Transverse colon (tissue), 4 donors: ENCODE data around the gene GPC6. TPM values are rescaled to one million over a fixed set of nuclear protein-coding genes. Genes with fewer than 3 reads are reported as not detected.

Experiments used
- DNase-seq: peaks from one replicate; pipeline ENCODE4 v3.0.0-alpha.2; 2019
- H3K27ac ChIP-seq, 4 donors: fragments of 200-600 bp; sonication (generic); 2 replicates each; pipeline ENCODE4 v1.5.1; 2016 to 2018; ENCODE audit warnings: inconsistent platforms in 4 of 4
- H3K27me3 ChIP-seq: fragments of 200-600 bp; sonication (generic); 2 replicates; pipeline ENCODE4 v1.5.1; 2017; ENCODE audit warnings: inconsistent platforms
- H3K36me3 ChIP-seq, 4 donors: fragments of 200-600 bp; sonication (generic); 2 replicates each; pipeline ENCODE4 v1.5.1; 2017 to 2019; ENCODE audit warnings: inconsistent platforms in 4 of 4
- H3K4me1 ChIP-seq, 4 donors: fragments of 200-600 bp; sonication (generic); 2 replicates each; pipeline ENCODE4 v1.5.1; 2017 to 2020; ENCODE audit warnings: inconsistent platforms in 4 of 4
- H3K4me3 ChIP-seq, 4 donors: fragments of 200-600 bp; sonication (generic); 1 replicate in 1 of 4; 2 replicates in 3 of 4; pipeline versions ENCODE4 v1.5.1 to v1.6.1; 2017 to 2019; ENCODE audit warnings: inconsistent platforms in 4 of 4
- H3K9me3 ChIP-seq, 2 donors: fragments of 200-600 bp; sonication (generic); 2 replicates each; pipeline ENCODE4 v1.5.1; 2017 to 2019; ENCODE audit warnings: inconsistent platforms in 2 of 2
- EP300 ChIP-seq: sonication (generic); formaldehyde crosslinking; IDR thresholded peaks from one replicate; pipeline ENCODE4 v1.6.1; 2017; ENCODE audit warnings: antibody characterized with exemption, low read depth
- POLR2A ChIP-seq: fragments of 450-650 bp; IDR thresholded peaks from one replicate; pipeline ENCODE4 v1.6.1; 2016; ENCODE audit warnings: antibody characterized with exemption, mild to moderate bottlenecking, moderate library complexity
- POLR2AphosphoS5 ChIP-seq, 3 donors: sonication (generic); formaldehyde crosslinking; IDR thresholded peaks; one replicate each; pipeline ENCODE4 v1.6.1; 2016; ENCODE audit warnings: antibody characterized with exemption in 3 of 3
- WGBS, 2 donors: methylation state at CpG; one replicate each; pipeline ENCODE4 v1.1.5; 2018; ENCODE audit warnings: low coverage in 1 of 2; 5-methylcytosine and 5-hydroxymethylcytosine counted together
- in situ Hi-C, 4 donors: fragments of 200-750 bp; cut with MboI; loops; one replicate each; pipeline versions ENCODE4 v1.15.0 to v1.15.1; 2017; ENCODE audit warnings: low sequenced_read_pairs in 3 of 4, low pct_ligation_motif_present in 1 of 4, low pct_unique_long_range_greater_than_20kb in 1 of 4
- intact Hi-C: fragments of 100-400 bp; cut with DNase I; formaldehyde crosslinking; loops from one replicate; pipeline ENCODE4 v1.15.1; 2023; ENCODE audit warnings: low total_unique reads
- total RNA-seq, 4 donors: library from RNA; depleted of rRNA; stranded (reverse); fragments of >200 nt; gene quantifications; one replicate each; pipeline ENCODE4 v1.1.0, GENCODE V29; 2016
- TF ChIP-seq, protein P1 (sequence below), 5 experiments: fragments of 200-600 bp in 3 of 5; fragments of 450-650 bp in 2 of 5; sonication (generic) in 3 of 5; IDR thresholded peaks; 1 replicate in 2 of 5; 2 replicates in 3 of 5; pipeline ENCODE4 v1.5.1; 2016 to 2017; ENCODE audit warnings: antibody characterized with exemption in 5 of 5, inconsistent platforms in 3 of 5, mild to moderate bottlenecking in 2 of 5, moderate library complexity in 1 of 5

GPC6 gene
- total RNA-seq, 4 donors from 2014 or later = 0.75 to 5.7 (median 4.0) TPM

- intact Hi-C loops = no loop called here
- DNase-seq = no peak
- Histone ChIP-seq H3K27ac (no peak overlapping the region), H3K4me3 (no peak overlapping the region), H3K9me3 (no peaks in the 10 kb centered on the region), H3K27me3 (no peaks in the 10 kb centered on the region), H3K4me1 (no peaks in the 10 kb centered on the region), H3K36me3 (no peaks in the 10 kb centered on the region)
- TF ChIP-seq POLR2AphosphoS5 (IDR thresholded peaks at IDR 0.05) (no peak), EP300 (no peak), POLR2A (no peak)
- TF ChIP-seq, protein P1, sequence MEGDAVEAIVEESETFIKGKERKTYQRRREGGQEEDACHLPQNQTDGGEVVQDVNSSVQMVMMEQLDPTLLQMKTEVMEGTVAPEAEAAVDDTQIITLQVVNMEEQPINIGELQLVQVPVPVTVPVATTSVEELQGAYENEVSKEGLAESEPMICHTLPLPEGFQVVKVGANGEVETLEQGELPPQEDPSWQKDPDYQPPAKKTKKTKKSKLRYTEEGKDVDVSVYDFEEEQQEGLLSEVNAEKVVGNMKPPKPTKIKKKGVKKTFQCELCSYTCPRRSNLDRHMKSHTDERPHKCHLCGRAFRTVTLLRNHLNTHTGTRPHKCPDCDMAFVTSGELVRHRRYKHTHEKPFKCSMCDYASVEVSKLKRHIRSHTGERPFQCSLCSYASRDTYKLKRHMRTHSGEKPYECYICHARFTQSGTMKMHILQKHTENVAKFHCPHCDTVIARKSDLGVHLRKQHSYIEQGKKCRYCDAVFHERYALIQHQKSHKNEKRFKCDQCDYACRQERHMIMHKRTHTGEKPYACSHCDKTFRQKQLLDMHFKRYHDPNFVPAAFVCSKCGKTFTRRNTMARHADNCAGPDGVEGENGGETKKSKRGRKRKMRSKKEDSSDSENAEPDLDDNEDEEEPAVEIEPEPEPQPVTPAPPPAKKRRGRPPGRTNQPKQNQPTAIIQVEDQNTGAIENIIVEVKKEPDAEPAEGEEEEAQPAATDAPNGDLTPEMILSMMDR (IDR thresholded peaks at IDR 0.05) = no peak
- in situ Hi-C loops = no loop called here
- 57 to 66% methylated on average over 4 of the region's 4 CpGs for WGBS, 2 donors
Measured at GRCh38 chr13:93786846-93787489, 560.4 kb downstream of the GPC6 start.

- 56 to 80% methylated on average over 1 to 2 of the region's 2 CpGs for WGBS, 2 donors
- TF ChIP-seq POLR2AphosphoS5 (IDR thresholded peaks at IDR 0.05) (no peak), EP300 (no peak), POLR2A (no peak)
- TF ChIP-seq, protein P1 (IDR thresholded peaks at IDR 0.05) = no peak
- in situ Hi-C loops = no loop called here
Measured at GRCh38 chr13:93788456-93788855, 561.8 kb downstream of the GPC6 start.

GRCh38 chr13:93789058-93789457 is 562.5 kb downstream of the GPC6 start:
- in situ Hi-C loops = no loop called here
- DNase-seq = no peak
- no peaks in the 10 kb centered on the region for H3K27me3 ChIP-seq
- no peak overlapping the region for H3K4me3 ChIP-seq
- H3K9me3 ChIP-seq = no peaks in the 10 kb centered on the region
- H3K4me1 ChIP-seq = no peaks in the 10 kb centered on the region
- 56 to 60% methylated on average over 2 of the region's 2 CpGs for WGBS, 2 donors
- H3K36me3 ChIP-seq = no peaks in the 10 kb centered on the region
- intact Hi-C loops = no loop called here
- no peak overlapping the region for H3K27ac ChIP-seq
- TF ChIP-seq POLR2AphosphoS5 (IDR thresholded peaks at IDR 0.05) (no peak), POLR2A (no peak), EP300 (no peak)
- TF ChIP-seq, protein P1 (IDR thresholded peaks at IDR 0.05) = no peak

More at GRCh38 chr13:93788456-93788855, 561.8 kb downstream of the GPC6 start:
- Histone ChIP-seq H3K4me1 (no peaks in the 10 kb centered on the region), H3K9me3 (no peaks in the 10 kb centered on the region), H3K27me3 (no peaks in the 10 kb centered on the region), H3K4me3 (no peak overlapping the region), H3K36me3 (no peaks in the 10 kb centered on the region), H3K27ac (no peak overlapping the region)
- intact Hi-C loops = no loop called here
- no peak for DNase-seq

DNA sequence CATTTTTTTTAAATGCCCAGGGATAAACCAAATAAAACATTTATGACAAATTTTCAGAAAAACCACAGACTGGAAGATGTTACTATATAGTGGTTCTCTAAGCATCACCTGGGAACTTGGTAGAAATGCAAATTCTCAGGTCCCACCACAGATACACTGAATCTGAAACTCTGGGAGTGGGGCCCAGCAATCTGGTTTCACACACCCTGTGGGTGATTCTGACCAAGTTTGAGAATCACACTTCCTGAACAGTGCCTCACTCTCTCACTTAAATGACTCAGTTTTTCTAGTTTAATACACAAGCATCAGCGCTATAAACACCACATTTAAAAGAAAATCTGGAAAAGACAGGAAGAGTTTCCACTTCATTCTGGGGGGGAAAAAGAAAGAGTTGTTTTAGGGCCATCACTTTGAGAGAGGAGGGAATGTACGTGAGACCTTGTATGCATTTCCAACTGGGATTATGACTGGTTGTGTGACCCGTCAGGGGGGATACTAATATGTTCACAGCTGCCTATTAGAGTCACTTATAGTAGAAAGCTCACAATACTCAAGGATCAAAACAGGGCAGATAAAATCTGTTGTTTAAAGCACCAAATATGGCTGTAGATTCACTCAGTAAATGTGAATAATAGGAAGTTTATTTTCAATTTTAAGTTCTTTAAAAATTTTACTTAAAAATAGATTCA is 567.7 kb downstream of the GPC6 start:
- 35 to 41% methylated on average over 3 of the region's 3 CpGs for WGBS, 2 donors
- intact Hi-C loops = no loop called here

More for the DNA sequence above, 567.7 kb downstream of the GPC6 start:
- Histone ChIP-seq H3K27ac (no peak overlapping the region), H3K4me1 (no peaks in the 10 kb centered on the region), H3K4me3 (no peak overlapping the region), H3K9me3 (no peaks in the 10 kb centered on the region), H3K27me3 (no peaks in the 10 kb centered on the region), H3K36me3 (no peaks in the 10 kb centered on the region)
- in situ Hi-C loops = no loop called here
- TF ChIP-seq EP300 = no peak
- no peak for TF ChIP-seq POLR2A
- no peak for TF ChIP-seq POLR2AphosphoS5 (IDR thresholded peaks at IDR 0.05)
- TF ChIP-seq, protein P1 (IDR thresholded peaks at IDR 0.05) = no peak
- no peak for DNase-seq
